Left lung (tissue), 10 donors: ENCODE data around the gene UBAP2L. TPM values are rescaled to one million over a fixed set of nuclear protein-coding genes. Genes with fewer than 3 reads are reported as not detected.

Experiments used
- ATAC-seq: fragments of 200-7000 bp; cut with Tn5 transposase; one replicate; pipeline ENCODE4 v1.9.1; 2020; ENCODE audit warnings: moderate library complexity
- DNase-seq, 4 donors: peaks; one replicate each; pipeline ENCODE4 v3.0.0-alpha.2; 2013 to 2020
- H3K27ac ChIP-seq, 2 donors: fragments of 200-600 bp; sonication (generic) in 1 of 2; one replicate each; pipeline versions ENCODE4 v1.5.0 to v1.8.0; 2020 to 2021
- H3K27me3 ChIP-seq, 2 donors: fragments of 200-600 bp; sonication (generic) in 1 of 2; one replicate each; pipeline versions ENCODE4 v1.5.0 to v1.8.0; 2020 to 2021
- H3K36me3 ChIP-seq, 2 donors: fragments of 200-600 bp; sonication (generic) in 1 of 2; one replicate each; pipeline versions ENCODE4 v1.5.0 to v1.8.0; 2020 to 2021
- H3K4me1 ChIP-seq, 2 donors: fragments of 200-600 bp; one replicate each; pipeline ENCODE4 v1.8.0; 2021
- H3K4me3 ChIP-seq, 2 donors: fragments of 200-600 bp; sonication (generic) in 1 of 2; one replicate each; pipeline versions ENCODE4 v1.5.0 to v1.8.0; 2020 to 2021; ENCODE audit warnings: mild to moderate bottlenecking in 1 of 2
- H3K9me3 ChIP-seq, 2 donors: fragments of 200-600 bp; sonication (generic) in 1 of 2; one replicate each; pipeline versions ENCODE4 v1.5.0 to v1.8.0; 2020 to 2021
- intact Hi-C, 2 donors: fragments of 100-400 bp; cut with DNase I; formaldehyde crosslinking; loops; one replicate each; pipeline versions ENCODE4 v1.11.2 to v1.14.2; 2022
- polyA plus RNA-seq, 6 donors: library from polyadenylated mRNA; unstranded; fragments of 120-200 nt; gene quantifications; one replicate each; pipeline ENCODE4 v1.2.1, GENCODE V29; 2013; ENCODE audit not compliant: insufficient read length in 6 of 6
- total RNA-seq, 2 donors: library from RNA; stranded (reverse); fragmentation: NEBNext Ultra II Directional; extraction: Animal tissue kit (Norgen Biotek cat#: 25700); gene quantifications; one replicate each; pipeline ENCODE4 v1.2.1, GENCODE V29; 2021
- TF ChIP-seq, protein P1 (sequence below), 2 donors: fragments of 200-600 bp; sonication (generic) in 1 of 2; IDR thresholded peaks; one replicate each; pipeline versions ENCODE4 v1.5.0 to v1.8.0; 2021; ENCODE audit warnings: antibody characterized with exemption in 2 of 2
- donor health status: DM: no; HTN: yes; CAD: no.
- donor health status: DM: no; HTN: no; CAD: no.

Gene UBAP2L
- total and polyA plus RNA-seq, 8 donors, result 131 to 201 (median 174) TPM

DNA sequence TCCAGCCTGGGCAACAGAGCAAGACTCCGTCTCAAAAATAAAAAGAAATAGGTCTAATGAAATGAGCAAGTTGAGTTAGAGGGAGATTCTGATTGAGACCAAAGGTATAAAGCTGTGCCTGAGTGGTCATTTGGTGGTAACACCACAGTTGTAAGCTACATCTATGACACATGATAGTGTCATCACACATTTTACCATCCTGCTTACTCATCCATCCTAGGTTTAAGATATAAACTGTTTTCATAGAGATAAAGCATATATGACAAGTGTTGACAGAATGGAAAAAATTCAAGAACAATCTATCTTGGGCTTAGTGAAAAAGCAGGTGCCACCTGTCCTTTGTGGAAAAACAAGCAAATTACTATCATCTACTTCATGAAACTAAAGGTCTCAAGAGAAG, 7.5 kb upstream of the UBAP2L start:
- Histone ChIP-seq H3K4me3 (no peak overlapping the region), H3K27me3 (no peaks in the 10 kb centered on the region), H3K4me1 (peaks cover 1 to 12% of the 10 kb centered on the region in 2 donors), H3K27ac (no peak overlapping the region), H3K36me3 (peaks cover 3 to 93% of the 10 kb centered on the region in 2 donors), H3K9me3 (no peaks in the 10 kb centered on the region)
- DNase-seq, result no peak
- intact Hi-C loops, result no loop called here
- no peak for ATAC-seq
- TF ChIP-seq, protein P1, sequence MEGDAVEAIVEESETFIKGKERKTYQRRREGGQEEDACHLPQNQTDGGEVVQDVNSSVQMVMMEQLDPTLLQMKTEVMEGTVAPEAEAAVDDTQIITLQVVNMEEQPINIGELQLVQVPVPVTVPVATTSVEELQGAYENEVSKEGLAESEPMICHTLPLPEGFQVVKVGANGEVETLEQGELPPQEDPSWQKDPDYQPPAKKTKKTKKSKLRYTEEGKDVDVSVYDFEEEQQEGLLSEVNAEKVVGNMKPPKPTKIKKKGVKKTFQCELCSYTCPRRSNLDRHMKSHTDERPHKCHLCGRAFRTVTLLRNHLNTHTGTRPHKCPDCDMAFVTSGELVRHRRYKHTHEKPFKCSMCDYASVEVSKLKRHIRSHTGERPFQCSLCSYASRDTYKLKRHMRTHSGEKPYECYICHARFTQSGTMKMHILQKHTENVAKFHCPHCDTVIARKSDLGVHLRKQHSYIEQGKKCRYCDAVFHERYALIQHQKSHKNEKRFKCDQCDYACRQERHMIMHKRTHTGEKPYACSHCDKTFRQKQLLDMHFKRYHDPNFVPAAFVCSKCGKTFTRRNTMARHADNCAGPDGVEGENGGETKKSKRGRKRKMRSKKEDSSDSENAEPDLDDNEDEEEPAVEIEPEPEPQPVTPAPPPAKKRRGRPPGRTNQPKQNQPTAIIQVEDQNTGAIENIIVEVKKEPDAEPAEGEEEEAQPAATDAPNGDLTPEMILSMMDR (IDR thresholded peaks at IDR 0.05), result no peak

DNA sequence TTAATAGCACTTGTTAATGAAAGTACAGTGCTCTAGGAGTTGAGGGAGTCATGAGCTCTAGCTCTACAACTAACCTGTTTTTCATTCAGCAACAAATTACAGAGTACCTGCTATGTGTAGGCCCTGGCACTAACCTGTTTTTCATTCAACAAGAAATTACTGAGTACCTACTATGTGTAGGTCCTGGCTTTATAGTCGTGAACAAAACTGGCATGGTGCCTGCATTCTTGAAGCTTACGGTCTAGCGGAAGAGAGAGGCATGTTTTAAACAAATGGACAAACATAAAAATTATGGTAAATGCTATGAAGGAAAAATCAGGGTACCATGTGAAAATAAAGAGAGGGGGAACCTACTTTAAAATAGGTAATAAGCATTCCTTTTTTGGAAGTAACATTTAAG, 2.2 kb upstream of the UBAP2L start:
- ATAC-seq (no peak), DNase-seq (no peak)
- Histone ChIP-seq H3K27me3 (no peaks in the 10 kb centered on the region), H3K4me3 (peak overlapping the region; percentile 53 to 85), H3K9me3 (no peaks in the 10 kb centered on the region), H3K27ac (no peak overlapping the region), H3K4me1 (peaks cover 26 to 48% of the 10 kb centered on the region in 2 donors), H3K36me3 (peaks cover 0 to 48% of the 10 kb centered on the region in 2 donors)
- intact Hi-C loops, result no loop called here
- TF ChIP-seq, protein P1 (IDR thresholded peaks at IDR 0.05), result no peak

DNA sequence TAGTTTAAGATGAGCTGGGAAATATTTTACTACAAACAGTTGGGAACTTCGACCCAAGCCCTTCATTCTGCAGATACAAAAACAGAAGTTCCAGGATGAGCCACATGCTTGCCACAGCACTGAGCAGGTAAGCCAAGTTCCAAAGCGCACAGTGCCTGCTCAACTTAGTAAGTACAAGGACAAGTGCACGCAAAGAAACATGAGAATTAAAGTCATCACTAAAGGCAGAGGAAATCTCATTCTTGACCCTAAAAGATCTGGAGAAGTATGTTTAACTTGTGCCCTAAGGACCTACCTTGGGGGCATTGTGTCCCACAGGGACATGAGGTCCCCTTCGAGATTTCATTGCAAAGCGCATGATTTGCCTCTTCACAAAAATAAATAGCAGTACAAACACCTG, 1.2 kb upstream of the UBAP2L start:
- intact Hi-C loops, result no loop called here
- no peak for ATAC-seq
- TF ChIP-seq, protein P1 (IDR thresholded peaks at IDR 0.05), result no peak

DNA sequence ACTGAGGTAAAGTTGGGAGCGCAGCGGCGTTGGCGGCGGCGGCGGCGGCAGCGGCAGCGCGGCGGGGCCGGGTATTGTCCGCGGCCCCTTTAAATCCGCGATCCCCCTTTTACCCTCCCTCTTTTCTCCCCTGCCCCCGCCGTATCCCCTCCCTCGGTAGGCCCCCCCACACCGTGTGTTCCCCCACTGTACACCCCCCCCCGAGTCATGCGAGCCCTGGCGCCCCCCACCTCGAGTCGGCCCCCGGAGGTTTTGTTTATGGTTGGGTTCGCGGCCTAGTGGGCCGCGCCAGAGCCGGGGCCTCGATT, 169 bp downstream of the UBAP2L start:
- intact Hi-C loops, result no loop called here
- H3K4me1 ChIP-seq, result peaks cover 32 to 70% of the 10 kb centered on the region in 2 donors
- H3K4me3 ChIP-seq, result peak overlapping the region; percentile 74 to 85
- peaks cover 0 to 44% of the 10 kb centered on the region in 2 donors for H3K36me3 ChIP-seq
- ATAC-seq, result no peak
- H3K27ac ChIP-seq, result peak overlapping the region; percentile 95 to 99
- H3K9me3 ChIP-seq, result no peaks in the 10 kb centered on the region
- TF ChIP-seq, protein P1 (IDR thresholded peaks at IDR 0.05), result no peak
- no peaks in the 10 kb centered on the region for H3K27me3 ChIP-seq
- no peak for DNase-seq

More for the DNA sequence above, 1.2 kb upstream of the UBAP2L start:
- H3K4me1 ChIP-seq, result peaks cover 32 to 58% of the 10 kb centered on the region in 2 donors
- H3K27me3 ChIP-seq, result no peaks in the 10 kb centered on the region
- H3K4me3 ChIP-seq, result peak overlapping the region; percentile 53 to 85
- peaks cover 0 to 38% of the 10 kb centered on the region in 2 donors for H3K36me3 ChIP-seq
- H3K27ac ChIP-seq, result peak overlapping the region; percentile 99
- peak in 1 of 4 donors; percentile 10 for DNase-seq
- H3K9me3 ChIP-seq, result no peaks in the 10 kb centered on the region

DNA sequence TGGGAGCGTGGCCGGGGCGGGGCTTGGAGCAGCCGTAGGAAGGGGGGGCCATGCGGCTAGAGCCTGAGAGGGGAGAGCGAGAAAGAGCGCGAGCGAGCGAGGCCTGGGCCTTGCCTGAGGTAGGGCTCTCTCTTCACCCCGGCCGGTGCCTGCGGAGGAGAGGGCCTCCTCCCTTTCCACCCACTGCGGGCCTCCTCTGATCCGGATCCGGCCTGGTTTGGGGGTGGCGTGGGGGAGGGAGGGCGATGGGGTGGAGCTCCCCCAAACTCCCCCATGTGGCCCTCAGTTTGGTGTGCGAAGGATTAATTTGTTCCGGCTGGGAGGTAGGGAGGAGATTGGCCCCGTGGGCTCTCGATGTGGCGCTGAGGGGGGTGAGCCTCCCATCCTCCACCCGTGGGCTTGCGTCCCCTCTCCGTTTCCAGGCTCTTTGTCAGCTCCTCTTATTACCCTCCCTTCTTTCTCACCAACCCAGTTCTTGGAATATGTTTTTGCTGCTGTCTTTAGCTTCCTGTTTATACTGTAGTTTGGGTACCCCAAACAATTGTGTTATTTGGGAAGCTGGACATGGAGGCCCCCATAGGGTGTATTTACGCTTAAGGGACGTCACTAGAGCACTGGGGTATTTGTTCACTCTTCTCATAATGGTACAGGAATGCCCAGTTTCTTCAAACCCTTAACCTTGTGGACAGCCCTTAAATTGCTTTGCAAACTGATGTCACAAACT, 685 bp downstream of the UBAP2L start:
- Histone ChIP-seq H3K36me3 (peaks cover 0 to 44% of the 10 kb centered on the region in 2 donors), H3K9me3 (no peaks in the 10 kb centered on the region), H3K27ac (peak overlapping the region; percentile 95 to 99), H3K4me1 (peaks cover 32 to 76% of the 10 kb centered on the region in 2 donors), H3K27me3 (no peaks in the 10 kb centered on the region), H3K4me3 (peak overlapping the region; percentile 74 to 85)
- peak; percentile 50 to 91 (median 72) for DNase-seq
- TF ChIP-seq, protein P1 (IDR thresholded peaks at IDR 0.05), result no peak
- ATAC-seq, result peak; percentile 51
- intact Hi-C loops, result no loop called here
